Hepatocyte (in vitro differentiated cells): ENCODE data around the gene CCDC182. TPM values are rescaled to one million over a fixed set of nuclear protein-coding genes. Genes with fewer than 3 reads are reported as not detected.

ENCODE experiments used
- DNase-seq: peaks from one replicate; pipeline ENCODE4 v3.0.0-alpha.2; 2016; ENCODE audit warnings: low spot score
- H2AFZ ChIP-seq: fragments of 200-600 bp; sonication (generic); 2 replicates; pipeline ENCODE4 v1.6.0; 2016; ENCODE audit warnings: antibody characterized with exemption, mild to moderate bottlenecking
- H3K27ac ChIP-seq: fragments of 200-600 bp; sonication (generic); 2 replicates; pipeline ENCODE4 v1.5.1; 2016; ENCODE audit warnings: mild to moderate bottlenecking
- H3K27me3 ChIP-seq: fragments of 200-600 bp; sonication (generic); 2 replicates; pipeline ENCODE4 v1.6.1; 2016
- H3K36me3 ChIP-seq: fragments of 200-600 bp; sonication (generic); replicated peaks from 2 replicates; pipeline ENCODE4 v1.5.1; 2016; ENCODE audit warnings: low read depth; ENCODE audit not compliant: insufficient read depth
- H3K4me1 ChIP-seq: fragments of 200-600 bp; sonication (generic); 2 replicates; pipeline ENCODE4 v1.5.1; 2016; ENCODE audit warnings: mild to moderate bottlenecking, moderate library complexity; ENCODE audit not compliant: insufficient read depth
- H3K4me2 ChIP-seq: fragments of 200-600 bp; sonication (generic); 2 replicates; pipeline ENCODE4 v1.6.0; 2016
- H3K4me3 ChIP-seq: fragments of 200-600 bp; sonication (generic); 2 replicates; pipeline ENCODE4 v1.5.1; 2016; ENCODE audit warnings: mild to moderate bottlenecking
- H3K79me2 ChIP-seq: fragments of 200-600 bp; sonication (generic); 2 replicates; pipeline ENCODE4 v1.6.0; 2017; ENCODE audit warnings: mild to moderate bottlenecking
- H3K9me2 ChIP-seq: fragments of 200-600 bp; sonication (generic); replicated peaks from 2 replicates; pipeline ENCODE4 v1.6.0; 2017; ENCODE audit warnings: mild to moderate bottlenecking; ENCODE audit not compliant: insufficient read depth
- H3K9me3 ChIP-seq: fragments of 200-600 bp; sonication (generic); 2 replicates; pipeline ENCODE4 v1.5.1; 2016; ENCODE audit warnings: low read depth, mild to moderate bottlenecking
- H4K20me1 ChIP-seq: fragments of 200-600 bp; sonication (generic); 2 replicates; pipeline ENCODE4 v1.6.0; 2016; ENCODE audit warnings: mild to moderate bottlenecking; ENCODE audit not compliant: insufficient read depth, poor library complexity, severe bottlenecking
- EZH2 ChIP-seq: fragments of 200-600 bp; sonication (generic); IDR thresholded peaks from 2 replicates; pipeline ENCODE4 v1.6.1; 2016; ENCODE audit warnings: antibody characterized with exemption, mild to moderate bottlenecking, borderline replicate concordance
- EZH2phosphoT487 ChIP-seq: fragments of 200-600 bp; sonication (generic); IDR thresholded peaks from one replicate; pipeline ENCODE4 v1.6.1; 2018; ENCODE audit warnings: antibody characterized with exemption, mild to moderate bottlenecking, low read depth, moderate library complexity; ENCODE audit not compliant: unreplicated experiment, severe bottlenecking
- WGBS: methylation state at CpG from one replicate; pipeline ENCODE4 v1.1.6; 2016; ENCODE audit warnings: low lambda C conversion rate; ENCODE audit errors: missing lambda C conversion rate; 5-methylcytosine and 5-hydroxymethylcytosine counted together
- polyA plus RNA-seq: library from polyadenylated mRNA; unstranded; fragments of >200 nt; fragmentation: Nextera tagmentation; extraction: Ambion mirVana; gene quantifications from 2 replicates; pipeline ENCODE4 v1.2.1, GENCODE V29; 2016
- total RNA-seq: library from RNA; depleted of rRNA; stranded (reverse); fragments of >200 nt; gene quantifications from 2 replicates; pipeline ENCODE4 v1.2.3, GENCODE V29; 2014
- TF ChIP-seq, protein P1 (sequence below): fragments of 200-600 bp; sonication (generic); IDR thresholded peaks from 2 replicates; pipeline ENCODE4 v1.5.1; 2016; ENCODE audit warnings: antibody characterized with exemption, mild to moderate bottlenecking; ENCODE audit not compliant: poor library complexity

The CCDC182 gene
- total and polyA plus RNA-seq, 2 experiments from 2014 or later, result not detected

DNA sequence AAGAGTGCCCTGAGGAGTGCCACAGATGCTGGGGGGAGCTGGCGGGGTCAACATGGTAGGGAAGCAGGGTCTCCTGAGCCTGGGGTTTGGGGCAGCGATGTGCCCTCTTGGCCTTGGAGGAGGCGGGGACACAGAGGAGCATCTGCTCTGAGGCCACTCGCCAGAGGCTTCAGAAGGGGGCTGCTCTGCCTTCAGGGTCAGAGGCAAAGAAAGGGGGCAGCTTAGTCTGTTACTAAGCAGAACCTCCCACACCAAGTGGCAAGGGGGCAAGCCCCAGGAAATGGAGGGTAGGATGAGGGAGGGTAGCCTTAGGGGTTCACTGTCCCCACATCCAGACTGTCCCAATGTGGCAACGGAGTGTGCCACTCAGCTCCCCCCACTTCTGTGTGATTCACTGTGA, 18.3 kb downstream of the CCDC182 start:
- no peak overlapping the region for H3K4me3 ChIP-seq
- no peak for TF ChIP-seq EZH2phosphoT487
- TF ChIP-seq, protein P1, sequence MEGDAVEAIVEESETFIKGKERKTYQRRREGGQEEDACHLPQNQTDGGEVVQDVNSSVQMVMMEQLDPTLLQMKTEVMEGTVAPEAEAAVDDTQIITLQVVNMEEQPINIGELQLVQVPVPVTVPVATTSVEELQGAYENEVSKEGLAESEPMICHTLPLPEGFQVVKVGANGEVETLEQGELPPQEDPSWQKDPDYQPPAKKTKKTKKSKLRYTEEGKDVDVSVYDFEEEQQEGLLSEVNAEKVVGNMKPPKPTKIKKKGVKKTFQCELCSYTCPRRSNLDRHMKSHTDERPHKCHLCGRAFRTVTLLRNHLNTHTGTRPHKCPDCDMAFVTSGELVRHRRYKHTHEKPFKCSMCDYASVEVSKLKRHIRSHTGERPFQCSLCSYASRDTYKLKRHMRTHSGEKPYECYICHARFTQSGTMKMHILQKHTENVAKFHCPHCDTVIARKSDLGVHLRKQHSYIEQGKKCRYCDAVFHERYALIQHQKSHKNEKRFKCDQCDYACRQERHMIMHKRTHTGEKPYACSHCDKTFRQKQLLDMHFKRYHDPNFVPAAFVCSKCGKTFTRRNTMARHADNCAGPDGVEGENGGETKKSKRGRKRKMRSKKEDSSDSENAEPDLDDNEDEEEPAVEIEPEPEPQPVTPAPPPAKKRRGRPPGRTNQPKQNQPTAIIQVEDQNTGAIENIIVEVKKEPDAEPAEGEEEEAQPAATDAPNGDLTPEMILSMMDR, result no peak
- TF ChIP-seq EZH2, result no peak
- WGBS, result 93% methylated on average over 5 of the region's 5 CpGs
- H3K4me1 ChIP-seq, result no peaks in the 10 kb centered on the region
- no peak for DNase-seq
- H2AFZ ChIP-seq, result no peak overlapping the region
- no peaks in the 10 kb centered on the region for H3K9me3 ChIP-seq
- H3K27ac ChIP-seq, result no peak overlapping the region
- no peaks in the 10 kb centered on the region for H3K79me2 ChIP-seq
- no peaks in the 10 kb centered on the region for H3K36me3 ChIP-seq
- no peaks in the 10 kb centered on the region for H4K20me1 ChIP-seq
- H3K27me3 ChIP-seq, result peaks cover 3% of the 10 kb centered on the region
- no peaks in the 10 kb centered on the region for H3K9me2 ChIP-seq
- H3K4me2 ChIP-seq, result no peak overlapping the region

DNA sequence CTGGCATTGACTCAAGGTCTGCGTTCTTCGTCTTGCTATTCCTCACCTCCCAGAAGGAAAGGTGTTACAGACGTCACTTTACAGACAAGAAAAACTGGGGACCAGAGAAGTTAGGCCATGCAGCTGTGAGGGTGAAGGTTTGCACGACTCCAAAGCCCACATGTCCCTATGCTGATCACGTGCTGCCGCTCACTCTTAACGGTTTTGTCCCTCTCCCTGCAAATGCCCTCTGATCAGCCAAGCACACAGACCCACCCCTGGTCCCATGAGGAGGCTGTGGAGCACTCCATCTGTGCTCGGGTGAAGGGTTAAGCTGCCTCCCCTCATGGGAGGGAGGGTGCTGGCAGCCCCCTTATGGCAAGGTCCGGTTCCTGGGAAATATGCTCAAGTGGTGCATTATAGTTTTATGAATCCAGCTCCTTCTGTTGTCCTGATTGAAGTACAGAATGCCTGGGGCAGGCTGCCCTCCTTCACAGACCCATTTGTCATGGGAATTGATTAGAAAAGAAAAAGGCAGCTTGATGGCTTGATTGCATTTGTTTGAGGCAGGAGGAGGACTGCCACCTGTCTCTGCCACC, 18.8 kb downstream of the CCDC182 start:
- no peaks in the 10 kb centered on the region for H3K79me2 ChIP-seq
- 94% methylated on average over 9 of the region's 9 CpGs for WGBS
- H3K4me1 ChIP-seq, result no peaks in the 10 kb centered on the region

DNA sequence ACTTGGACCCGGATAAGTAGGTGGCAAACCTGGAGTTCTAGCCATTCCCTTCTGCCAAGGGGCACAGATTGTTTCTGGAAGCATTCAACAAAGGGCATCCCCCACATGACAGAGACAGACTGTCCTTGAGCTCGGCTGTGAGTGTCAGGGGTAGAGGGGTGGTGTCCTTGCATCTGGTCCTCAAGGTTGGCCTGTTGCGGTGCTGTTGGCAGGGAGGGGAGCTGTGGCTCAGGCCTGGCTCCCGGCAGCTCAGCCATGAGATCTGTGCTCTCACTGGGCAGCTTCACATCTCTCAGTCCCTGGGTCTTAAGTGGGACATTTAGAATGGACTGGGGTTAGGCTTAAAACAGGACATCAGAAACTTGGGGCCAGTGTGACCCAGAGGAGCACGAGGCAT, 20.4 kb downstream of the CCDC182 start:
- Histone ChIP-seq H3K27me3 (no peaks in the 10 kb centered on the region), H3K4me2 (no peak overlapping the region), H4K20me1 (no peaks in the 10 kb centered on the region), H3K9me3 (no peaks in the 10 kb centered on the region), H3K9me2 (no peaks in the 10 kb centered on the region), H3K36me3 (no peaks in the 10 kb centered on the region), H3K79me2 (no peaks in the 10 kb centered on the region), H3K4me3 (no peak overlapping the region), H3K4me1 (no peaks in the 10 kb centered on the region), H3K27ac (no peak overlapping the region), H2AFZ (no peak overlapping the region)
- DNase-seq, result no peak
- TF ChIP-seq EZH2phosphoT487 (no peak), EZH2 (no peak)
- TF ChIP-seq, protein P1, result no peak
- 91% methylated on average over 5 of the region's 5 CpGs for WGBS

More for the DNA sequence above, 18.8 kb downstream of the CCDC182 start:
- TF ChIP-seq, protein P1, result no peak
- TF ChIP-seq EZH2phosphoT487, result no peak
- TF ChIP-seq EZH2, result no peak
- Histone ChIP-seq H3K4me3 (no peak overlapping the region), H4K20me1 (no peaks in the 10 kb centered on the region), H3K36me3 (no peaks in the 10 kb centered on the region), H2AFZ (no peak overlapping the region), H3K9me3 (no peaks in the 10 kb centered on the region), H3K27me3 (peaks cover 3% of the 10 kb centered on the region), H3K27ac (no peak overlapping the region), H3K4me2 (no peak overlapping the region), H3K9me2 (no peaks in the 10 kb centered on the region)
- DNase-seq, result no peak
